Left lung (tissue), 10 donors: ENCODE results near the gene RAB11FIP4. TPM values are rescaled to one million over a fixed set of nuclear protein-coding genes. Genes with fewer than 3 reads are reported as not detected.

Source experiments
- ATAC-seq: fragments of 200-7000 bp; cut with Tn5 transposase; one replicate; pipeline ENCODE4 v1.9.1; 2020; ENCODE audit warnings: moderate library complexity
- DNase-seq, 4 donors: peaks; one replicate each; pipeline ENCODE4 v3.0.0-alpha.2; 2013 to 2020
- H3K27ac ChIP-seq, 2 donors: fragments of 200-600 bp; sonication (generic) in 1 of 2; one replicate each; pipeline versions ENCODE4 v1.5.0 to v1.8.0; 2020 to 2021
- H3K27me3 ChIP-seq, 2 donors: fragments of 200-600 bp; sonication (generic) in 1 of 2; one replicate each; pipeline versions ENCODE4 v1.5.0 to v1.8.0; 2020 to 2021
- H3K36me3 ChIP-seq, 2 donors: fragments of 200-600 bp; sonication (generic) in 1 of 2; one replicate each; pipeline versions ENCODE4 v1.5.0 to v1.8.0; 2020 to 2021
- H3K4me1 ChIP-seq, 2 donors: fragments of 200-600 bp; one replicate each; pipeline ENCODE4 v1.8.0; 2021
- H3K4me3 ChIP-seq, 2 donors: fragments of 200-600 bp; sonication (generic) in 1 of 2; one replicate each; pipeline versions ENCODE4 v1.5.0 to v1.8.0; 2020 to 2021; ENCODE audit warnings: mild to moderate bottlenecking in 1 of 2
- H3K9me3 ChIP-seq, 2 donors: fragments of 200-600 bp; sonication (generic) in 1 of 2; one replicate each; pipeline versions ENCODE4 v1.5.0 to v1.8.0; 2020 to 2021
- intact Hi-C, 2 donors: fragments of 100-400 bp; cut with DNase I; formaldehyde crosslinking; loops; one replicate each; pipeline versions ENCODE4 v1.11.2 to v1.14.2; 2022
- polyA plus RNA-seq, 6 donors: library from polyadenylated mRNA; unstranded; fragments of 120-200 nt; gene quantifications; one replicate each; pipeline ENCODE4 v1.2.1, GENCODE V29; 2013; ENCODE audit not compliant: insufficient read length in 6 of 6
- total RNA-seq, 2 donors: library from RNA; stranded (reverse); fragmentation: NEBNext Ultra II Directional; extraction: Animal tissue kit (Norgen Biotek cat#: 25700); gene quantifications; one replicate each; pipeline ENCODE4 v1.2.1, GENCODE V29; 2021
- TF ChIP-seq, protein P1 (sequence below), 2 donors: fragments of 200-600 bp; sonication (generic) in 1 of 2; IDR thresholded peaks; one replicate each; pipeline versions ENCODE4 v1.5.0 to v1.8.0; 2021; ENCODE audit warnings: antibody characterized with exemption in 2 of 2
- donor health status: DM: no; HTN: yes; CAD: no.
- donor health status: DM: no; HTN: no; CAD: no.

RAB11FIP4 gene
- total and polyA plus RNA-seq, 8 donors: 7.2 to 19.9 (median 8.2) TPM

DNA sequence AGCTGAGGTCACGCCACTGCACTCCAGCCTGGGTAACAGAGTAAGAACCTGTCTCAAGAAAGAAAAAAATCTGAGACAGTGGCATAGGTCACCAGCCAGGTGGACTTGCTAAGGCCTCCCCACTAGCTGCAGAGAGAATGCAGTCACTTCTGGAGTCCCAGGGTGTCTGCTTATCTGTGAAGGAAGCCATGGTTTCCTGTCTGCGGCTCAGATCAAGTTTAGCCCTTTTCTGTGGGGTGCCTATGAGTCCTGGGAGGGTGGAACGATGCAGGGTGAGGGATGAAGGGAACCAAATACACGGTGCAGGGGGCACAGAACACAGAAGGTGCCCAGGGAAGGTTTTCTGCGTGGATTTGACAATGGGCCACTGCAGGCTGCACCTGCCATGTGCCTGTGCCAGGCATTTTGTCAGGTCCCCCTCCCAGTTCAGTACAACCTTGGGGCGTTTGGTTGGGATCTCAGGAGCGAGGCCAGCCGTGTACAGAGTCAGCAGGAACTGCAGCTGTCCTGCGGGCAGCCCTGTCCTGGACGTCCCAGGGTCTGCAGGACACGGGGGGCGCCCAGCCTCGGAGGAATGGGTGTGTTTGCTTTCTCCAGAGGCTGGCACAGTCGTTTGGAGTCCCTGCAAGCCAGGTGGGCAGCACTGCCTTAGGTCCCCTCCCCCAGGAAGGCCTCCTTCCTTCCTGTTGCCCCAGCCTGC is 41.8 kb downstream of the RAB11FIP4 start:
- no peak overlapping the region for H3K4me3 ChIP-seq
- H3K36me3 ChIP-seq: no peaks in the 10 kb centered on the region
- DNase-seq: no peak
- H3K27me3 ChIP-seq: peaks cover 0 to 55% of the 10 kb centered on the region in 2 donors
- ATAC-seq: no peak
- H3K27ac ChIP-seq: no peak overlapping the region
- TF ChIP-seq, protein P1, sequence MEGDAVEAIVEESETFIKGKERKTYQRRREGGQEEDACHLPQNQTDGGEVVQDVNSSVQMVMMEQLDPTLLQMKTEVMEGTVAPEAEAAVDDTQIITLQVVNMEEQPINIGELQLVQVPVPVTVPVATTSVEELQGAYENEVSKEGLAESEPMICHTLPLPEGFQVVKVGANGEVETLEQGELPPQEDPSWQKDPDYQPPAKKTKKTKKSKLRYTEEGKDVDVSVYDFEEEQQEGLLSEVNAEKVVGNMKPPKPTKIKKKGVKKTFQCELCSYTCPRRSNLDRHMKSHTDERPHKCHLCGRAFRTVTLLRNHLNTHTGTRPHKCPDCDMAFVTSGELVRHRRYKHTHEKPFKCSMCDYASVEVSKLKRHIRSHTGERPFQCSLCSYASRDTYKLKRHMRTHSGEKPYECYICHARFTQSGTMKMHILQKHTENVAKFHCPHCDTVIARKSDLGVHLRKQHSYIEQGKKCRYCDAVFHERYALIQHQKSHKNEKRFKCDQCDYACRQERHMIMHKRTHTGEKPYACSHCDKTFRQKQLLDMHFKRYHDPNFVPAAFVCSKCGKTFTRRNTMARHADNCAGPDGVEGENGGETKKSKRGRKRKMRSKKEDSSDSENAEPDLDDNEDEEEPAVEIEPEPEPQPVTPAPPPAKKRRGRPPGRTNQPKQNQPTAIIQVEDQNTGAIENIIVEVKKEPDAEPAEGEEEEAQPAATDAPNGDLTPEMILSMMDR (IDR thresholded peaks at IDR 0.05): no peak
- intact Hi-C loops: loop anchor here in 1 of 2 donors (10.0 kb wide), 1 partner anchor 422 kb away; the partner anchor contains the start of gene COPRS
- H3K9me3 ChIP-seq: no peaks in the 10 kb centered on the region
- peaks cover 0 to 4% of the 10 kb centered on the region in 2 donors for H3K4me1 ChIP-seq

DNA sequence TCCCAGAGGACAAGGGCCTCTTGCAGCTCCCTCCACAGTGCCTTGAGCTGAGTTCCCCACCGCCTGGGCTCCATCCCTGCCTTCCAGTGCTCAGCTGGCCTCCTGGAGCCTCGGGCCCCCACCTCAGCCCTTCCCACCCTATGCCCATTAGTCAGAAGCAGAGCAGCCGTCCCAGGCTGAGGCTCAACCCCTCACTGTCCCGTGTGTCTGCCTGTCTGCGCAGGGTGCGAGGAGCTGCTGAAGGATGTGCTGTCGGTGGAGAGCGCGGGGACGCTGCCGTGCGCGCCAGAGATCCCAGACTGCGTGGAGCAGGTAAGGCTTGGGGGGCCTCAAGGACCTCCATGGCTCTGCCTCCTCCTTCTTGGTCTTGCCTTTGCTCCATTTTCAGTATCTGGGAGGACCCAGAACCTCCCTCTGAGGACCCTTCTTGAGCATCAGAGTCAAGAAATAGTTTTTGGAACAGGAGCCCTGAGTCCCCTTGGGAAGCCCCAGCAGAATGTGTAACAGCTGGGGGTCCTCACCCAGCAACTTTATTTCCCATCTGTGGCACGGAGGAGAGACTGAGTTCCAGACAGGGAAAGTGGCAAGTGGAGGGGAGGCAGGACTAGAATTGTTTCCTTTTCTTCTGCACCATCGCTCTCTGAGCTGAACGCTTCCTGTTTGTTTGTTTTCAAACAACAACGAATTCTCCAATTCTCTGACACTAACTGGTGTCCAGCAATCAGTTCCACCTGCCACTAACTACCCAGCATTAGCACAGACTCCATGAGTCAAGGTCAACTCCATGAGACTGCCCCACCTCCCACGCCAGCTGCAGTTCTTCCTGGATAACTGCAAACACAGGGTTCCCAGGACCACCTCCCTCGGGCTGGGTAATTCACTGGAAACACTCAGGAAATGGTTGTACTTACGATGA is 42.6 kb downstream of the RAB11FIP4 start:
- H3K27ac ChIP-seq: no peak overlapping the region
- ATAC-seq: no peak
- peaks cover 0 to 4% of the 10 kb centered on the region in 2 donors for H3K4me1 ChIP-seq
- H3K36me3 ChIP-seq: no peaks in the 10 kb centered on the region
- DNase-seq: no peak
- intact Hi-C loops: loop anchor here in 1 of 2 donors (10.0 kb wide), 1 partner anchor 421 kb away; the partner anchor contains the start of gene COPRS
- no peak overlapping the region for H3K4me3 ChIP-seq
- no peaks in the 10 kb centered on the region for H3K9me3 ChIP-seq
- TF ChIP-seq, protein P1 (IDR thresholded peaks at IDR 0.05): no peak
- H3K27me3 ChIP-seq: peaks cover 0 to 49% of the 10 kb centered on the region in 2 donors

DNA sequence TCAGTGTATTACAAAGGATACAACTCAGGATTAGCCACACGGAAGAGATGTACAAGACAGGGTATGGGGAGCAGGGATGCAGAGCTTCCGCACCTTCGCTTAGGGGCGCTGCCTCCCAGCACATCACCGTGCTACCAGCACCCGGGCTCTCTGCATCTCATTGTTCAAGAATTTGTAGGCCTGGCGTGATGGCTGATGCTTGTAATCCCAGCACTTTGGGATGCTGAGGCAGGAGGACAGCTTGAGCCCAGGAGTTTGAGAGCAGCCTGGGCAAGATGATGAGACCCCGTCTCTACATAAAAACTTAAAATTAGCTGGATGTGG is 43.2 kb downstream of the RAB11FIP4 start:
- no peaks in the 10 kb centered on the region for H3K9me3 ChIP-seq
- ATAC-seq (no peak), DNase-seq (no peak)
- intact Hi-C loops: loop anchor here in 1 of 2 donors (10.0 kb wide), 1 partner anchor 420 kb away; the partner anchor contains the start of gene COPRS
- peaks cover 0 to 43% of the 10 kb centered on the region in 2 donors for H3K27me3 ChIP-seq
- H3K4me3 ChIP-seq: no peak overlapping the region
- TF ChIP-seq, protein P1 (IDR thresholded peaks at IDR 0.05): no peak
- no peaks in the 10 kb centered on the region for H3K36me3 ChIP-seq
- peaks cover 0 to 4% of the 10 kb centered on the region in 2 donors for H3K4me1 ChIP-seq
- H3K27ac ChIP-seq: no peak overlapping the region

DNA sequence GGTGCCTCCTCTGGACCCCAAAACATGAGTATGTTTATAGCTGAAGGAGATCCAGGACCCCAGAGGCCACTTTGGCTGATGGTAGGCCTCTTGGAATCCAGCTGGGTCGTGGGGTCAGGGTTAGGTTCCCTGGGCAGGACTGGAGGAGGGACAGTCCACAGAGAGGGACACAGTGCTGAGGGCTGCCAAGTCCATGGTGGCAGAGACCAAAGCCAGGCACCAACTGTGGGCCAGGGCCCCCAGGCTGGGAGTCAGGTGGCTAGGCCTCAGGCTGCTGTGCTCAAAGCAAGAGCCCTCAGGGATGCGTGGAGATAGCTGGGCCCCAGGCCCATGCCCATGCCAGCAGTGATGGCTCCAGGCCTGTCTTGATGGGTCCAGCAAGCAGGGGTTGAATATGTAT is 44.1 kb downstream of the RAB11FIP4 start:
- Histone ChIP-seq H3K36me3 (no peaks in the 10 kb centered on the region), H3K9me3 (no peaks in the 10 kb centered on the region), H3K4me1 (peaks cover 0 to 4% of the 10 kb centered on the region in 2 donors), H3K27ac (no peak overlapping the region), H3K27me3 (peaks cover 0 to 37% of the 10 kb centered on the region in 2 donors), H3K4me3 (no peak overlapping the region)
- TF ChIP-seq, protein P1 (IDR thresholded peaks at IDR 0.05): no peak
- intact Hi-C loops: loop anchor here in 1 of 2 donors (10.0 kb wide), 1 partner anchor 419 kb away; the partner anchor contains the start of gene COPRS
- DNase-seq (no peak), ATAC-seq (no peak)
